AG04449 (cell line): ENCODE data around the gene PLXNA4.
A peak's percentile ranks its signal among the peaks of the same experiment; 100 is the strongest.

Experiments
- CTCF ChIA-PET: fragments of 350-600 bp; formaldehyde crosslinking; extraction: SDS; loops from one replicate; lab custom pipeline; 2021; ENCODE audit warnings: antibody characterized with exemption; lab: Yijun Ruan, JAX
- POLR2A ChIA-PET: fragments of 400-600, 350-600 bp; formaldehyde crosslinking; extraction: SDS; loops from one replicate; lab custom pipeline; 2020; ENCODE audit warnings: antibody characterized with exemption, inconsistent platforms; lab: Yijun Ruan, JAX
- DNase-seq: peaks from one replicate; pipeline ENCODE4 v3.0.0-alpha.2; 2010; ENCODE audit warnings: low read depth, low spot score
- H3K4me3 ChIP-seq: 2 replicates; pipeline ENCODE4 v1.5.1; 2011; ENCODE audit warnings: low read depth, mild to moderate bottlenecking, control low read depth, low read length
- CTCF ChIP-seq: IDR thresholded peaks from one replicate; pipeline ENCODE4 v1.5.1; 2011; ENCODE audit warnings: mild to moderate bottlenecking, moderate library complexity, low read length, control low read depth, inconsistent platforms; ENCODE audit not compliant: insufficient read depth; ENCODE audit errors: missing control alignments

PLXNA4 gene

GRCh38 chr7:132322970-132323369, 253.3 kb downstream of the PLXNA4 start:
- CTCF ChIA-PET, result no interaction called here

GRCh38 chr7:132321387-132321786, 254.9 kb downstream of the PLXNA4 start:
- no peak for DNase-seq
- no peak for TF ChIP-seq CTCF
- no peak overlapping the region for H3K4me3 ChIP-seq
- POLR2A ChIA-PET, result no interaction called here
- CTCF ChIA-PET, result interaction anchor here (0.8 to 4.5 kb wide), 5 partner anchors 23 to 1113 kb away, joined by 3 to 59 read pairs (median 4); no protein-coding TSS in a partner anchor

More at GRCh38 chr7:132322970-132323369, 253.3 kb downstream of the PLXNA4 start:
- POLR2A ChIA-PET, result no interaction called here
- no peak for TF ChIP-seq CTCF
- DNase-seq, result no peak
- no peak overlapping the region for H3K4me3 ChIP-seq

GRCh38 chr7:132319481-132319880, 256.8 kb downstream of the PLXNA4 start:
- H3K4me3 ChIP-seq, result no peak overlapping the region
- TF ChIP-seq CTCF, result no peak
- CTCF ChIA-PET, result interaction anchor here (0.7 to 4.5 kb wide), 23 partner anchors 8 to 1115 kb away, joined by 3 to 59 read pairs (median 4); partner anchors contain the start of gene PLXNA4
- POLR2A ChIA-PET, result no interaction called here
- DNase-seq, result no peak

- DNase-seq, result peak; percentile 16
- H3K4me3 ChIP-seq, result no peak overlapping the region
- POLR2A ChIA-PET, result interaction anchor here (0.7 kb wide), 1 partner anchor 259 kb away, joined by 3 read pairs; no protein-coding TSS in a partner anchor
- peak; percentile 89 for TF ChIP-seq CTCF
- CTCF ChIA-PET, result interaction anchor here (0.5 to 4.5 kb wide), 35 partner anchors 9 to 1116 kb away, joined by 3 to 59 read pairs (median 4); partner anchors contain the start of gene PLXNA4
These were observed 257.6 kb downstream of the PLXNA4 start for GRCh38 chr7:132318352-132319318.

GRCh38 chr7:132317701-132318351, 258.4 kb downstream of the PLXNA4 start:
- POLR2A ChIA-PET, result no interaction called here
- no peak for DNase-seq
- no peak for TF ChIP-seq CTCF
- CTCF ChIA-PET, result interaction anchor here (0.5 to 4.5 kb wide), 17 partner anchors 8 to 1117 kb away, joined by 3 to 59 read pairs (median 5); partner anchors contain the start of gene PLXNA4
- H3K4me3 ChIP-seq, result no peak overlapping the region
